ENCODE data around the gene MCTP1.
A peak's percentile ranks its signal among the peaks of the same experiment; 100 is the strongest.

The MCTP1 gene

GRCh38 chr5:94700592-94700991 lies 584.3 kb downstream of the MCTP1 start:
- Histone ChIP-seq H3K27ac (no peak overlapping the region), H3K9ac (ENCODE audit: insufficient read length) (no peak overlapping the region), H3K4me3 (no peak overlapping the region), H3K36me3 (ENCODE audit: insufficient read depth, low read length) (peaks cover 29% of the 10 kb centered on the region), H3K9me3 (ENCODE audit: low read depth, low read length) (no peaks in the 10 kb centered on the region)
- TF ChIP-seq FOXP2 (optimal IDR thresholded peaks at IDR 0.05; ENCODE audit: control extremely low read depth, extremely low read length, insufficient read depth) (no peak), POLR2AphosphoS5 (IDR thresholded peaks at IDR 0.05; ENCODE audit: borderline replicate concordance, low read depth, low read length) (no peak), EZH2 (IDR thresholded peaks at IDR 0.05) (no peak)
- no peak for DNase-seq (ENCODE audit: low read depth, low spot score)

GRCh38 chr5:94699562-94699961 lies 585.3 kb downstream of the MCTP1 start:
- no peak overlapping the region for H3K27ac ChIP-seq
- H3K9ac ChIP-seq (ENCODE audit: insufficient read length): no peak overlapping the region
- no peak overlapping the region for H3K4me3 ChIP-seq
- TF ChIP-seq FOXP2 (optimal IDR thresholded peaks at IDR 0.05; ENCODE audit: control extremely low read depth, extremely low read length, insufficient read depth) (no peak), EZH2 (IDR thresholded peaks at IDR 0.05) (no peak), POLR2AphosphoS5 (IDR thresholded peaks at IDR 0.05; ENCODE audit: borderline replicate concordance, low read depth, low read length) (no peak)
- H3K36me3 ChIP-seq (ENCODE audit: insufficient read depth, low read length): peaks cover 36% of the 10 kb centered on the region
- no peak for DNase-seq (ENCODE audit: low read depth, low spot score)
- H3K9me3 ChIP-seq (ENCODE audit: low read depth, low read length): no peaks in the 10 kb centered on the region

GRCh38 chr5:94698197-94698596 lies 586.7 kb downstream of the MCTP1 start:
- Histone ChIP-seq H3K27ac (no peak overlapping the region), H3K9me3 (ENCODE audit: low read depth, low read length) (no peaks in the 10 kb centered on the region), H3K36me3 (ENCODE audit: insufficient read depth, low read length) (peaks cover 32% of the 10 kb centered on the region), H3K9ac (ENCODE audit: insufficient read length) (no peak overlapping the region), H3K4me3 (no peak overlapping the region)
- TF ChIP-seq EZH2 (IDR thresholded peaks at IDR 0.05) (no peak), POLR2AphosphoS5 (IDR thresholded peaks at IDR 0.05; ENCODE audit: borderline replicate concordance, low read depth, low read length) (no peak)
- no peak for DNase-seq (ENCODE audit: low read depth, low spot score)

GRCh38 chr5:94694671-94695070 lies 590.2 kb downstream of the MCTP1 start:
- no peak for DNase-seq (ENCODE audit: low read depth, low spot score)
- no peaks in the 10 kb centered on the region for H3K9me3 ChIP-seq (ENCODE audit: low read depth, low read length)
- peaks cover 24% of the 10 kb centered on the region for H3K36me3 ChIP-seq (ENCODE audit: insufficient read depth, low read length)
- H3K9ac ChIP-seq (ENCODE audit: insufficient read length): no peak overlapping the region
- no peak overlapping the region for H3K4me3 ChIP-seq
- no peak for TF ChIP-seq EZH2 (IDR thresholded peaks at IDR 0.05)
- H3K27ac ChIP-seq: no peak overlapping the region

- no peak overlapping the region for H3K27ac ChIP-seq
Measured at GRCh38 chr5:94693845-94694370, 591.0 kb downstream of the MCTP1 start.

GRCh38 chr5:94693043-94693822 lies 591.7 kb downstream of the MCTP1 start:
- H3K9ac ChIP-seq (ENCODE audit: insufficient read length): no peak overlapping the region
- peak; percentile 28 for DNase-seq (ENCODE audit: low read depth, low spot score)
- H3K4me3 ChIP-seq: no peak overlapping the region
- H3K27ac ChIP-seq: no peak overlapping the region
- H3K9me3 ChIP-seq (ENCODE audit: low read depth, low read length): no peaks in the 10 kb centered on the region
- peaks cover 34% of the 10 kb centered on the region for H3K36me3 ChIP-seq (ENCODE audit: insufficient read depth, low read length)
- no peak for TF ChIP-seq POLR2AphosphoS5 (IDR thresholded peaks at IDR 0.05; ENCODE audit: borderline replicate concordance, low read depth, low read length)
- TF ChIP-seq FOXP2 (optimal IDR thresholded peaks at IDR 0.05; ENCODE audit: control extremely low read depth, extremely low read length, insufficient read depth): no peak
- TF ChIP-seq EZH2 (IDR thresholded peaks at IDR 0.05): no peak

More at GRCh38 chr5:94693845-94694370, 591.0 kb downstream of the MCTP1 start:
- no peak for TF ChIP-seq POLR2AphosphoS5 (IDR thresholded peaks at IDR 0.05; ENCODE audit: borderline replicate concordance, low read depth, low read length)
- no peak for TF ChIP-seq EZH2 (IDR thresholded peaks at IDR 0.05)
- no peak for TF ChIP-seq FOXP2 (optimal IDR thresholded peaks at IDR 0.05; ENCODE audit: control extremely low read depth, extremely low read length, insufficient read depth)
- peaks cover 31% of the 10 kb centered on the region for H3K36me3 ChIP-seq (ENCODE audit: insufficient read depth, low read length)
- H3K9ac ChIP-seq (ENCODE audit: insufficient read length): peak overlapping the region; percentile 12
- no peak for DNase-seq (ENCODE audit: low read depth, low spot score)
- H3K4me3 ChIP-seq: no peak overlapping the region
- no peaks in the 10 kb centered on the region for H3K9me3 ChIP-seq (ENCODE audit: low read depth, low read length)

GRCh38 chr5:94692581-94692980 lies 592.3 kb downstream of the MCTP1 start:
- no peak for DNase-seq (ENCODE audit: low read depth, low spot score)
- Histone ChIP-seq H3K9me3 (ENCODE audit: low read depth, low read length) (no peaks in the 10 kb centered on the region), H3K27ac (no peak overlapping the region), H3K9ac (ENCODE audit: insufficient read length) (no peak overlapping the region), H3K36me3 (ENCODE audit: insufficient read depth, low read length) (peaks cover 32% of the 10 kb centered on the region), H3K4me3 (no peak overlapping the region)
- TF ChIP-seq POLR2AphosphoS5 (IDR thresholded peaks at IDR 0.05; ENCODE audit: borderline replicate concordance, low read depth, low read length) (no peak), FOXP2 (optimal IDR thresholded peaks at IDR 0.05; ENCODE audit: control extremely low read depth, extremely low read length, insufficient read depth) (no peak), EZH2 (IDR thresholded peaks at IDR 0.05) (no peak)

- no peak for DNase-seq (ENCODE audit: low read depth, low spot score)
- TF ChIP-seq EZH2 (IDR thresholded peaks at IDR 0.05): no peak
- no peak for TF ChIP-seq FOXP2 (optimal IDR thresholded peaks at IDR 0.05; ENCODE audit: control extremely low read depth, extremely low read length, insufficient read depth)
- no peak for TF ChIP-seq POLR2AphosphoS5 (IDR thresholded peaks at IDR 0.05; ENCODE audit: borderline replicate concordance, low read depth, low read length)
- Histone ChIP-seq H3K9me3 (ENCODE audit: low read depth, low read length) (no peaks in the 10 kb centered on the region), H3K9ac (ENCODE audit: insufficient read length) (no peak overlapping the region), H3K27ac (no peak overlapping the region), H3K36me3 (ENCODE audit: insufficient read depth, low read length) (peaks cover 35% of the 10 kb centered on the region), H3K4me3 (no peak overlapping the region)
Measured at GRCh38 chr5:94691949-94692348, 592.9 kb downstream of the MCTP1 start.

GRCh38 chr5:94691291-94691690 lies 593.6 kb downstream of the MCTP1 start:
- TF ChIP-seq POLR2AphosphoS5 (IDR thresholded peaks at IDR 0.05; ENCODE audit: borderline replicate concordance, low read depth, low read length) (no peak), FOXP2 (optimal IDR thresholded peaks at IDR 0.05; ENCODE audit: control extremely low read depth, extremely low read length, insufficient read depth) (no peak)
- Histone ChIP-seq H3K36me3 (ENCODE audit: insufficient read depth, low read length) (peaks cover 35% of the 10 kb centered on the region), H3K27ac (peak overlapping the region; percentile 55), H3K9ac (ENCODE audit: insufficient read length) (no peak overlapping the region), H3K4me3 (peak overlapping the region; percentile 9; the same call in 1 of the 2 replicates), H3K9me3 (ENCODE audit: low read depth, low read length) (no peaks in the 10 kb centered on the region)
- DNase-seq (ENCODE audit: low read depth, low spot score): no peak
